Keratinocyte (primary cell): Measurements from ENCODE around the gene KCNK10. TPM values are rescaled to one million over a fixed set of nuclear protein-coding genes. Genes with fewer than 3 reads are reported as not detected.

Source experiments
- DNase-seq: peaks from one replicate; pipeline ENCODE4 v3.0.0-alpha.2; 2011; ENCODE audit warnings: low read depth, missing footprints, low spot score
- FAIRE-seq: peaks from 2 replicates; lab custom pipeline; 2011; peaks lifted over from hg19 to GRCh38; lab: Jason Lieb, UNC
- H2AFZ ChIP-seq: 2 replicates; pipeline ENCODE4 v1.6.0; 2012; ENCODE audit warnings: low read length, control low read depth, inconsistent platforms; ENCODE audit not compliant: control insufficient read depth
- H3K27ac ChIP-seq: 2 replicates; pipeline ENCODE4 v1.5.1; 2011; ENCODE audit warnings: low read length; ENCODE audit not compliant: control insufficient read depth, insufficient read depth
- H3K27me3 ChIP-seq: 3 replicates; pipeline ENCODE4 v1.6.0; 2011; ENCODE audit warnings: low read length; ENCODE audit not compliant: control insufficient read depth, insufficient read depth; ENCODE audit errors: extremely low read depth
- H3K36me3 ChIP-seq, 2 experiments: 2 replicates in 1 of 2; 3 replicates in 1 of 2; pipeline ENCODE4 v1.5.1; 2011; ENCODE audit warnings: low read length in 2 of 2, mild to moderate bottlenecking in 1 of 2; ENCODE audit not compliant: control insufficient read depth in 2 of 2, insufficient read depth in 2 of 2; ENCODE audit errors: extremely low read depth in 1 of 2
- H3K4me1 ChIP-seq: 3 replicates; pipeline ENCODE4 v1.5.1; 2011; ENCODE audit warnings: low read length; ENCODE audit not compliant: control insufficient read depth, insufficient read depth; ENCODE audit errors: extremely low read depth
- H3K4me2 ChIP-seq: 3 replicates; pipeline ENCODE4 v1.6.0; 2011; ENCODE audit warnings: low read depth, low read length; ENCODE audit not compliant: control insufficient read depth, insufficient read depth; ENCODE audit errors: extremely low read depth
- H3K4me3 ChIP-seq, 3 experiments: fragments of 200-600 bp in 1 of 3; sonication (generic) in 1 of 3; 2 replicates in 2 of 3; 3 replicates in 1 of 3; pipeline ENCODE4 v1.5.1; 2011 to 2016; ENCODE audit warnings: low read length in 3 of 3, mild to moderate bottlenecking in 3 of 3, control low read depth in 2 of 3, inconsistent platforms in 1 of 3, low read depth in 1 of 3, mixed read lengths in 1 of 3, mixed run types in 1 of 3, moderate library complexity in 1 of 3; ENCODE audit not compliant: control insufficient read depth in 2 of 3, insufficient read depth in 2 of 3; ENCODE audit errors: extremely low read depth in 1 of 3
- H3K79me2 ChIP-seq: 2 replicates; pipeline ENCODE4 v1.6.0; 2012; ENCODE audit warnings: low read length; ENCODE audit not compliant: control insufficient read depth, insufficient read depth
- H3K9ac ChIP-seq: 3 replicates; pipeline ENCODE4 v1.6.0; 2011; ENCODE audit warnings: low read length; ENCODE audit not compliant: control insufficient read depth, insufficient read depth; ENCODE audit errors: extremely low read depth
- H3K9me1 ChIP-seq: 3 replicates; pipeline ENCODE4 v1.6.0; 2011; ENCODE audit warnings: low read length; ENCODE audit not compliant: control insufficient read depth, insufficient read depth; ENCODE audit errors: extremely low read depth
- H3K9me3 ChIP-seq: 2 replicates; pipeline ENCODE4 v1.5.1; 2012; ENCODE audit warnings: low read depth, low read length; ENCODE audit not compliant: control insufficient read depth
- H4K20me1 ChIP-seq: 3 replicates; pipeline ENCODE4 v1.6.0; 2011; ENCODE audit warnings: low read length; ENCODE audit not compliant: control insufficient read depth, insufficient read depth; ENCODE audit errors: extremely low read depth
- CTCF ChIP-seq, 3 experiments: IDR thresholded peaks in 1 of 3; conservative IDR thresholded peaks in 1 of 3; optimal IDR thresholded peaks in 1 of 3; 2 replicates in 2 of 3; 3 replicates in 1 of 3; pipeline versions ENCODE3 to v1.5.1; 2011; ENCODE audit warnings: low read length in 3 of 3, mild to moderate bottlenecking in 3 of 3, moderate library complexity in 2 of 3, control low read depth in 1 of 3, inconsistent platforms in 1 of 3; ENCODE audit not compliant: insufficient read depth in 2 of 3; ENCODE audit errors: extremely low read depth in 1 of 3
- EZH2 ChIP-seq: IDR thresholded peaks from one replicate; pipeline ENCODE4 v1.6.1; 2012; ENCODE audit warnings: inconsistent platforms, mild to moderate bottlenecking, low read length, moderate library complexity
- dilution Hi-C: fragments of 300-500 bp; cut with MboI; formaldehyde crosslinking; loops from one replicate; pipeline ENCODE4 v1.7.0; 2020; ENCODE audit warnings: low sequenced_read_pairs; ENCODE audit not compliant: extremely low pct_ligation_motif_present
- polyA minus RNA-seq, 3 experiments: library from RNA; depleted of rRNA, polyadenylated mRNA; stranded (reverse); fragments of >200 nt; gene quantifications; 1 replicate in 1 of 3; 2 replicates in 1 of 3; 3 replicates in 1 of 3; pipeline ENCODE4 v1.2.3, GENCODE V29; 2011
- polyA plus RNA-seq, 5 experiments: library from polyadenylated mRNA; depleted of rRNA in 3 of 5; stranded (reverse) in 3 of 5; stranded (forward) in 1 of 5; unstranded in 1 of 5; fragments of >200 nt; gene quantifications; 1 replicate in 1 of 5; 2 replicates in 3 of 5; 3 replicates in 1 of 5; pipeline versions ENCODE4 v1.2.1 to v1.2.3, GENCODE V29; 2011 to 2012; ENCODE audit warnings: missing spikeins in 2 of 5, low read depth in 1 of 5, low replicate concordance in 1 of 5

Gene KCNK10
- polyA plus RNA-seq (0.39 to 1.6 TPM (median 0.79 TPM) in 3 replicates), polyA minus RNA-seq (1.4 to 4.3 TPM (median 2.7 TPM) in 3 replicates)
- polyA plus RNA-seq (2011; ENCODE audit: low read depth), result 1.0 TPM
- polyA plus RNA-seq (2011; cell fraction: cytosol; rRNA removed), result 0.29 and 0.31 TPM in 2 replicates
- 1.0 and 1.4 TPM in 2 replicates for polyA plus RNA-seq (2011; cell fraction: nucleus; rRNA removed)
- 0.44 and 1.1 TPM in 2 replicates for polyA plus RNA-seq (2012; ENCODE audit: low replicate concordance)
- polyA minus RNA-seq (2011; cell fraction: cytosol; rRNA and poly(A)+ RNA removed), result 5.4 TPM
- 1.8 and 2.0 TPM in 2 replicates for polyA minus RNA-seq (2011; cell fraction: nucleus; rRNA and poly(A)+ RNA removed)

- Histone ChIP-seq H3K9ac (no peak within 1 kb of the TSS), H3K27ac (no peak within 1 kb of the TSS), H2AFZ (no peak within 1 kb of the TSS), H3K79me2 (no peaks in the 10 kb centered on the region), H3K4me3 (peak within 1 kb of the TSS in 2 of 3 experiments; percentile 23 to 34), H3K36me3 (no peaks in the 10 kb centered on the region), H3K9me3 (no peaks in the 10 kb centered on the region), H3K4me2 (peak within 1 kb of the TSS; percentile 48), H3K4me1 (no peaks in the 10 kb centered on the region), H3K27me3 (peaks cover 69% of the 10 kb centered on the region), H4K20me1 (no peaks in the 10 kb centered on the region), H3K9me1 (no peaks in the 10 kb centered on the region)
- TF ChIP-seq CTCF (optimal IDR thresholded peaks at IDR 0.05 in 1 of 3, IDR thresholded peaks at IDR 0.05 in 1 of 3, conservative IDR thresholded peaks at IDR 0.05 in 1 of 3; ENCODE audit: extremely low read depth in 1 of 3, insufficient read depth in 2 of 3, low read length in 3 of 3) (no peak), EZH2 (no peak)
- DNase-seq (no peak), FAIRE-seq (no peak)
- dilution Hi-C loops, result no loop called here
These were observed at the start of gene KCNK10 for GRCh38 chr14:88323086-88323522. Gene KCNK10 (minus strand): TSS chr14:88323269. CDS start chr14:88322798, 471 bp downstream.

- TF ChIP-seq EZH2 (no peak), CTCF (optimal IDR thresholded peaks at IDR 0.05 in 1 of 3, IDR thresholded peaks at IDR 0.05 in 1 of 3, conservative IDR thresholded peaks at IDR 0.05 in 1 of 3; ENCODE audit: extremely low read depth in 1 of 3, insufficient read depth in 2 of 3, low read length in 3 of 3) (no peak)
- H3K4me3 ChIP-seq, result no peak overlapping the region
- dilution Hi-C loops, result no loop called here
These were observed 46.4 kb upstream of the KCNK10 start for GRCh38 chr14:88369496-88369895.

More at GRCh38 chr14:88369496-88369895, 46.4 kb upstream of the KCNK10 start:
- DNase-seq (no peak), FAIRE-seq (no peak)
- Histone ChIP-seq H3K9ac (no peak overlapping the region), H3K36me3 (no peaks in the 10 kb centered on the region), H3K27me3 (no peaks in the 10 kb centered on the region), H2AFZ (no peak overlapping the region), H3K27ac (no peak overlapping the region), H3K4me1 (no peaks in the 10 kb centered on the region), H4K20me1 (no peaks in the 10 kb centered on the region), H3K79me2 (no peaks in the 10 kb centered on the region), H3K9me1 (no peaks in the 10 kb centered on the region), H3K9me3 (no peaks in the 10 kb centered on the region), H3K4me2 (no peak overlapping the region)
